Nephron (organoid): ENCODE data around the gene AP2M1.

Experiments
- H3K27ac Mint-ChIP-seq, 3 experiments: 2 replicates each; pipeline ENCODE4 v1.8.0; 2020; ENCODE audit warnings: mixed read lengths in 3 of 3, mild to moderate bottlenecking in 2 of 3, moderate library complexity in 1 of 3
- H3K27me3 Mint-ChIP-seq: 2 replicates; pipeline ENCODE4 v1.8.0; 2021; ENCODE audit warnings: low read depth, mild to moderate bottlenecking, moderate library complexity, mixed read lengths
- H3K36me3 Mint-ChIP-seq: 2 replicates; pipeline ENCODE4 v1.8.0; 2020; ENCODE audit warnings: low read depth, mixed read lengths
- H3K4me1 Mint-ChIP-seq: 2 replicates; pipeline ENCODE4 v1.8.0; 2020; ENCODE audit warnings: mixed read lengths
- H3K4me3 Mint-ChIP-seq, 3 experiments: 2 replicates each; pipeline ENCODE4 v1.8.0; 2020; ENCODE audit warnings: mild to moderate bottlenecking in 3 of 3, mixed read lengths in 3 of 3, moderate library complexity in 2 of 3
- H3K9me3 Mint-ChIP-seq: 2 replicates; pipeline ENCODE4 v1.8.0; 2020; ENCODE audit warnings: mixed read lengths
- CTCF ChIP-seq, 3 experiments: fragments of 200-600 bp; sonication (generic); IDR thresholded peaks; one replicate each; pipeline ENCODE4 v1.5.0; 2021; ENCODE audit warnings: antibody characterized with exemption in 3 of 3; ENCODE audit not compliant: unreplicated experiment in 3 of 3

Gene AP2M1

GRCh38 chr3:184203526-184203925 is 28.9 kb downstream of the AP2M1 start:
- Mint-ChIP-seq H3K36me3 (no peaks in the 10 kb centered on the region), H3K27ac (no peak overlapping the region), H3K4me1 (no peaks in the 10 kb centered on the region), H3K4me3 (no peak overlapping the region), H3K9me3 (no peaks in the 10 kb centered on the region), H3K27me3 (peaks cover 22% of the 10 kb centered on the region)
- no peak for TF ChIP-seq CTCF (IDR thresholded peaks at IDR 0.05; ENCODE audit: unreplicated experiment in 3 of 3)

GRCh38 chr3:184209146-184209923 is 34.7 kb downstream of the AP2M1 start:
- no peak for TF ChIP-seq CTCF (IDR thresholded peaks at IDR 0.05; ENCODE audit: unreplicated experiment in 3 of 3)
- Mint-ChIP-seq H3K4me3 (no peak overlapping the region), H3K4me1 (no peaks in the 10 kb centered on the region), H3K36me3 (no peaks in the 10 kb centered on the region), H3K9me3 (no peaks in the 10 kb centered on the region), H3K27ac (no peak overlapping the region), H3K27me3 (peaks cover 35% of the 10 kb centered on the region)

- no peaks in the 10 kb centered on the region for H3K4me1 Mint-ChIP-seq
- no peak overlapping the region for H3K27ac Mint-ChIP-seq
- H3K27me3 Mint-ChIP-seq = peaks cover 27% of the 10 kb centered on the region
- H3K4me3 Mint-ChIP-seq = no peak overlapping the region
- H3K36me3 Mint-ChIP-seq = no peaks in the 10 kb centered on the region
- no peaks in the 10 kb centered on the region for H3K9me3 Mint-ChIP-seq
- no peak for TF ChIP-seq CTCF (IDR thresholded peaks at IDR 0.05; ENCODE audit: unreplicated experiment in 3 of 3)
These were observed 36.6 kb downstream of the AP2M1 start for GRCh38 chr3:184211297-184211696.

GRCh38 chr3:184211718-184212117 is 37.1 kb downstream of the AP2M1 start:
- Mint-ChIP-seq H3K36me3 (no peaks in the 10 kb centered on the region), H3K27ac (no peak overlapping the region), H3K4me1 (no peaks in the 10 kb centered on the region), H3K27me3 (peaks cover 24% of the 10 kb centered on the region), H3K4me3 (no peak overlapping the region), H3K9me3 (no peaks in the 10 kb centered on the region)
- TF ChIP-seq CTCF (IDR thresholded peaks at IDR 0.05; ENCODE audit: unreplicated experiment in 3 of 3) = no peak

- Mint-ChIP-seq H3K27ac (no peak overlapping the region), H3K9me3 (no peaks in the 10 kb centered on the region), H3K27me3 (peaks cover 19% of the 10 kb centered on the region), H3K4me1 (no peaks in the 10 kb centered on the region), H3K36me3 (no peaks in the 10 kb centered on the region), H3K4me3 (no peak overlapping the region)
- no peak for TF ChIP-seq CTCF (IDR thresholded peaks at IDR 0.05; ENCODE audit: unreplicated experiment in 3 of 3)
These were observed 44.2 kb downstream of the AP2M1 start for GRCh38 chr3:184218814-184219213.

- H3K4me1 Mint-ChIP-seq = no peaks in the 10 kb centered on the region
- no peak for TF ChIP-seq CTCF (IDR thresholded peaks at IDR 0.05; ENCODE audit: unreplicated experiment in 3 of 3)
- no peaks in the 10 kb centered on the region for H3K36me3 Mint-ChIP-seq
These were observed 47.9 kb downstream of the AP2M1 start for GRCh38 chr3:184222521-184222920.

More at GRCh38 chr3:184222521-184222920, 47.9 kb downstream of the AP2M1 start:
- Mint-ChIP-seq H3K27ac (no peak overlapping the region), H3K9me3 (no peaks in the 10 kb centered on the region), H3K27me3 (peaks cover 52% of the 10 kb centered on the region), H3K4me3 (no peak overlapping the region)
